ENCODE results near the gene RCL1.
A peak's percentile ranks its signal among the peaks of the same experiment; 100 is the strongest.
"Not testable (repeated sequence)": the region's sequence is repeated elsewhere in the genome, so short reads cannot be mapped to it uniquely, and the experiment has no call there.

Gene RCL1

GRCh38 chr9:4890242-4890641 is 97.5 kb downstream of the RCL1 start:
- DNase-seq, result no peak

GRCh38 chr9:4890929-4891328 is 98.2 kb downstream of the RCL1 start:
- DNase-seq, result no peak

- DNase-seq, result no peak
Observed at GRCh38 chr9:4891674-4892073, 98.9 kb downstream of the RCL1 start.

- no peak for DNase-seq
Observed at GRCh38 chr9:4892501-4893194, 99.9 kb downstream of the RCL1 start.

- DNase-seq, result no peak
Observed at GRCh38 chr9:4894076-4894475, 101.3 kb downstream of the RCL1 start.

- not testable (repeated sequence) for DNase-seq
Observed at GRCh38 chr9:4899853-4900252, 107.1 kb downstream of the RCL1 start.

GRCh38 chr9:4901401-4902134 is 108.8 kb downstream of the RCL1 start:
- peak; percentile 15 to 27 for DNase-seq

GRCh38 chr9:4902135-4902475 is 109.4 kb downstream of the RCL1 start:
- DNase-seq, result no peak

- DNase-seq, result no peak
Observed at GRCh38 chr9:4904322-4905134, 111.8 kb downstream of the RCL1 start.

GRCh38 chr9:4905135-4905490 is 112.4 kb downstream of the RCL1 start:
- no peak for DNase-seq
